Measurements from ENCODE around the gene ISG20.

Gene ISG20

DNA sequence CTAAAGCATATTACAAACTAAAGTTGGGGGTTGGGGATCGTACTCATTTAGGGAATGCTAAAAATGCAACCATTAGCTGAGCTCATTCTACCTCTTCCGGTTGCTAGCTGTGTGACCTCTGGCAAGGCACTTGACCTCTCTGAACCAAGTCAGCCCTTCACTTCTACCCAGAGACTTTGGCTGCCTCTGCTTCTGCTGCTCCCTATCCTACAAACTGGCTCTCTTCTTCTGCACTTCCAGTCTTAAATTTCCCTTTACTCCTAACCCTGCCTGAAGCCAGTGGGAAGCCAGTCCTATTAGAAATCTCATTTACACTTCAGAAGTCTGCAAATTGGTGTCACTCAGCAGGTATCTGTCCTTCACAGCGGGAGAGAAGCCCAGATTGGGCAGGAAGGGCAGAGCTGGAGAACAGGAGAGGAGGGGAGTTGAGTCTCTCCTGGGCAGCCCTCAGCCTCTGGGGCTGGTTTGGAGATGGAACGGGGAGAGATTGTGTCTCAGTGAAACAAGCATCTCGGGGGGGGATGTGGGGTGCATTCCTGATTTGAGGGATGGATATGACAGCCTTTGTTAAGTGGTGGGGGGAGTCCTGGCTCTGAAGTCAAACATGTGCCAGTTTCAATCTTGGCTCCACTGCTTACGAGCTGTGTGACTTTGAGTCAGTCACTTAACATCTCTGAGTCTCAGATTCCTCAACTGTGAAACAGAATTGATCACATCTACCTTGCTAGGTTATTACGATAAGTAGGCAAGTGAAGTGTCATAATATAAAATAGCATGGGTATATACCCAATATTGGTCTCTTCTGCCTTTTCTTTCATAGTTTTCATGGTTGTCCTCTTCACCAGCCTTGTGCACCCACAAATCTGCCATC, 25.5 kb upstream of the ISG20 start:
- no peak overlapping the region for H3K4me3 Mint-ChIP-seq
- no peak for ATAC-seq
- peaks cover 57% of the 10 kb centered on the region for H3K27me3 Mint-ChIP-seq
- no peak overlapping the region for H3K27ac Mint-ChIP-seq
- H3K4me1 Mint-ChIP-seq = peaks cover 9% of the 10 kb centered on the region
- no peaks in the 10 kb centered on the region for H3K9me3 Mint-ChIP-seq
- H3K36me3 Mint-ChIP-seq = no peaks in the 10 kb centered on the region

DNA sequence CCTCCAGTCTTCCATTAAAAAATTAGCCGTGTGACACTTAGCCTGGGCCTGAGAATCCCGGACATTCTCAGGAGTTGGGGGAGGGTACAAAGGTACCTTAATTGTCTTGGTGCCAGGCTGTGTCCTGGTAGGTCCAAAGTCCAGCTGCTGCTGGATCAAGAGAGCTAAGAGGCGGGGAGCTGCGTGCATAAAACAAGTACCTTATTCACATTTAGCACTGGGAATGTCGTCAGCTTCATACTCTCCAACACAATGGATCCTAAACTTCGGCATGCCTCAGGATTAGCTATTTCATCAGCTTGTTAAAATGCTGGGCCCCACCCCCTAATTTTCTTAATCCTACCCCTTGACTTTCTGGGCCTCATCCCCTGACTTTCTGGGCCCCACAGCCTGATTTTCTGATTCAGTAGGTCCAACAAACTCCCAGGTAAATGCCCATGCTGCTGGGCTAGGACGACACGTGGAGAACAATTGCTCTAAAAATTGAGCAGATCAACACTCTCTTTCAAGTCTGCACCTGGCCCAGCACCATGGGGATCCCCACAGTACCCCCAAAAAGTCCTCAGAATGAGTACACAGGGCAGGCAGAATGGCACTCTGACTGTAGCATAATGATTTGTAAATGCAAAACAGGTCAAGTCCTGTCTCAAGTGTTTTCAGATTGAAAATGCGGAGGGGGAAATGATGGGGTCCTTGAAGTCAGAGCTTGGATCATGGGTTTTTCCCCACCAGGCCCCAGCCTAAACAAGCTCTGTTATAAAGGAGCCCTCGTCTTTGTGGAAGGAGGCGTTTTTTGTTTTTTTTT, 23.3 kb upstream of the ISG20 start:
- Mint-ChIP-seq H3K27ac (peak overlapping the region; percentile 68), H3K4me1 (peaks cover 12% of the 10 kb centered on the region), H3K4me3 (no peak overlapping the region), H3K27me3 (peaks cover 59% of the 10 kb centered on the region), H3K36me3 (no peaks in the 10 kb centered on the region), H3K9me3 (no peaks in the 10 kb centered on the region)
- ATAC-seq = peak; percentile 87

DNA sequence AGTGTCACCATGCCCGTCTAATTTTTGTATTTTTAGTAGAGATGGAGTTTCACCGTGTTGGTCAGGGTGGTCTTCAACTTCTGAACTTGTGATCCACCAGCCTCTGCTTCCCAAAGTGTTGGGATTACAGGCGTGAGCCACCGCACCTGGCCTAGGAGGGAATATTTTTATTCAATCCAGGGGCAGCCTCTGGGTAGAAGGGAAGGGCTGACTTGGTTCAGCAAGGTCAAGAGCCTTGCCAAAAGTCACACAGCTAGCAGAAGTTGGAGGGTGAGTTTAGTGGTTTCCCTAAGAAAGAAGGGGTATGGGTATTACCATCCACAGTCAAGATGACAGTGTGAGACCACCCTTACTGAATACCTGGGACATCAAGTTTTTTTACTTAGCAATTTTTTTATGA, 22.6 kb upstream of the ISG20 start:
- no peak for ATAC-seq
- Mint-ChIP-seq H3K4me1 (peaks cover 17% of the 10 kb centered on the region), H3K27me3 (peaks cover 52% of the 10 kb centered on the region), H3K36me3 (no peaks in the 10 kb centered on the region), H3K9me3 (no peaks in the 10 kb centered on the region), H3K27ac (peak overlapping the region; percentile 68), H3K4me3 (no peak overlapping the region)

DNA sequence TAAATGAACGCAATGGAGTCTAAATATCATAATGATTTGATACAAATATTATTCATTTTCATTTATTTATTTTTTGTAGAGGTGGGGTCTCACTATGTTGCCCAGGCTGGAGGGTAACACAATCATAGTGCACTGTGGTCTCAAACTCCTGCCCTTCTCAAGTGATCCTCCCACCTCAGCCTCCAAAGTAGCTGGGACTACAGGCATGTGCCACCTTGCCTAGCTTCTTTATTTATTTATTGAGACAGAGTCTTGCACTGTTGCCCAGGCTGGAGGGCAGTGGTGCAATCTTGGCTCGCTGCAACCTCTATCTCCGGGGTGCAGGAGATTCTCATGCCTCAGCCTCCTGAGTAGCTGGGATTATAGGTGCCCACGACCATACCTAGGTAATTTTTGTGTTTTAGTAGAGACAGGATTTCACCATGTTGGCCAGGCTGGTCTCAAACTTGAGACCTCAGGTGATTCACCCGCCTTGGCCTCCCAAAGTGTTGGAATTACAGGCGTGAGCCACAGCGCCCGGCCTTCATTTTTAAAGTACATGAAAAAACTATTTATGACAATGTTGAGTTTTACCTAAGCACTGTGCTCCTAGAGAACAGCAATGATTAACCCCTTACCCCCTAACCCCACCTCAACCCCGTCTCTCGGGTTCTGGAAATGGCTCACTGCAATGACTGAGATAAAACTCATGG, 21.6 kb upstream of the ISG20 start:
- H3K9me3 Mint-ChIP-seq = no peaks in the 10 kb centered on the region
- H3K4me1 Mint-ChIP-seq = peaks cover 24% of the 10 kb centered on the region
- ATAC-seq = no peak
- no peak overlapping the region for H3K27ac Mint-ChIP-seq
- peaks cover 6% of the 10 kb centered on the region for H3K36me3 Mint-ChIP-seq
- peaks cover 42% of the 10 kb centered on the region for H3K27me3 Mint-ChIP-seq
- no peak overlapping the region for H3K4me3 Mint-ChIP-seq

DNA sequence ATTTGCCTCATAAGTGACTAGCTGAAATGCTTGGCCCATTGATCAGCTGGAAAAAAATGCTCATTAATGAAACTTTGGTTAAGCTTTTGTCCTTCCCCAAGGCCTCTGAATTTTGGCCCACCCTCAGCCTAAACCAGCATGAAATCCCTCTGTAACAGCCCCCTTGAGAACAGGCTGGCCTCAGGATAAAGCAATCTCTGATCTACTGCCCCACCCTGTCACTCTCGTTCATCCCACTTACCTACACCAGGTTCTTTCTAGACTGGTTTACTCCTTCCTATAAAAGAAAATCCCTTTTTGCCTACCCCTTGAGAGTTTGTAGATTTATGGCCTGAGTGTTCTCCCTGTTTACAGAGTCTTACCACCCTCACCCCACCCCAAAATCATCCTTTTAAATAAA, 21.0 kb upstream of the ISG20 start:
- peaks cover 30% of the 10 kb centered on the region for H3K4me1 Mint-ChIP-seq
- H3K27me3 Mint-ChIP-seq = peaks cover 36% of the 10 kb centered on the region
- H3K9me3 Mint-ChIP-seq = no peaks in the 10 kb centered on the region
- no peak overlapping the region for H3K4me3 Mint-ChIP-seq
- peaks cover 6% of the 10 kb centered on the region for H3K36me3 Mint-ChIP-seq
- no peak for ATAC-seq
- no peak overlapping the region for H3K27ac Mint-ChIP-seq

DNA sequence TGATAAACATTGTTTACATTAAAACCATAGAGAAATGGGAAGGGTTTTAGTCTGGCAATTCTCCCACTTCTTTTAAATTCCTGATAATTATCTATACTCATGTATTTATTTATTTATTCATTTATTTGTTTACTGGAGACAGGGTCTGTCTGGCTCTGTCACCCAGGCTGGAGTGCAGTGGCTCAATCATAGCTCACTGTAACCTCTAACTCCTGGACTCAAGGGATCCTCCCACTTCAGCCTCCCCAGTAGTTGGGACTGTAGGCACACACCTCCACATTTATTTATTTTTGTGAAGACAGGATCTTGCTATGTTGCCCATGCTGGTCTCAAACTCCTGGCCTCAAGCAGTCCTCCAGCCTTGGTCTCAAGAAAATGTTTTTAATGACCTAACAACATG, 20.1 kb upstream of the ISG20 start:
- peaks cover 7% of the 10 kb centered on the region for H3K36me3 Mint-ChIP-seq
- H3K4me3 Mint-ChIP-seq = no peak overlapping the region
- H3K27ac Mint-ChIP-seq = no peak overlapping the region
- ATAC-seq = no peak
- H3K27me3 Mint-ChIP-seq = peaks cover 27% of the 10 kb centered on the region
- no peaks in the 10 kb centered on the region for H3K9me3 Mint-ChIP-seq
- peaks cover 39% of the 10 kb centered on the region for H3K4me1 Mint-ChIP-seq

DNA sequence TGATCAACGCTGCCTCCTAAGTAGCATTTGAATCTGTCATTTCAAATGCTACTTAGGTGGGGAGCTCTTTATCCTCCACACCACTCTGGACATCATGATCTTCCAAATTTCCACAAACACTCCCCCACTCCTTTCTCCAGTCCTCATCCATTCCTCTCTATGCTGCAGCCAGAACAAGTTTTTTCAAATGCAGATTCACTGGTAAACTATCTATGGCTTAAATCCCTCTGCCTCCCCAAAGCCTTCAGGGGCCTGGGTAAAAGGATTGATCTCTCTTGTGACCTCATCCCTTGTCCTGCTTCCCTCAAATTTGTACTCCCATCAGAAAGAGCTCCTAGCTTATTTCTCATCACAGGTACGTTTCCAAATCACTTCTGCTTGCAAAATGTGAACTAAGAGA, 19.0 kb upstream of the ISG20 start:
- H3K4me3 Mint-ChIP-seq = no peak overlapping the region
- no peaks in the 10 kb centered on the region for H3K9me3 Mint-ChIP-seq
- H3K36me3 Mint-ChIP-seq = peaks cover 15% of the 10 kb centered on the region
- no peak overlapping the region for H3K27ac Mint-ChIP-seq
- H3K4me1 Mint-ChIP-seq = peaks cover 50% of the 10 kb centered on the region
- no peak for ATAC-seq
- peaks cover 16% of the 10 kb centered on the region for H3K27me3 Mint-ChIP-seq

DNA sequence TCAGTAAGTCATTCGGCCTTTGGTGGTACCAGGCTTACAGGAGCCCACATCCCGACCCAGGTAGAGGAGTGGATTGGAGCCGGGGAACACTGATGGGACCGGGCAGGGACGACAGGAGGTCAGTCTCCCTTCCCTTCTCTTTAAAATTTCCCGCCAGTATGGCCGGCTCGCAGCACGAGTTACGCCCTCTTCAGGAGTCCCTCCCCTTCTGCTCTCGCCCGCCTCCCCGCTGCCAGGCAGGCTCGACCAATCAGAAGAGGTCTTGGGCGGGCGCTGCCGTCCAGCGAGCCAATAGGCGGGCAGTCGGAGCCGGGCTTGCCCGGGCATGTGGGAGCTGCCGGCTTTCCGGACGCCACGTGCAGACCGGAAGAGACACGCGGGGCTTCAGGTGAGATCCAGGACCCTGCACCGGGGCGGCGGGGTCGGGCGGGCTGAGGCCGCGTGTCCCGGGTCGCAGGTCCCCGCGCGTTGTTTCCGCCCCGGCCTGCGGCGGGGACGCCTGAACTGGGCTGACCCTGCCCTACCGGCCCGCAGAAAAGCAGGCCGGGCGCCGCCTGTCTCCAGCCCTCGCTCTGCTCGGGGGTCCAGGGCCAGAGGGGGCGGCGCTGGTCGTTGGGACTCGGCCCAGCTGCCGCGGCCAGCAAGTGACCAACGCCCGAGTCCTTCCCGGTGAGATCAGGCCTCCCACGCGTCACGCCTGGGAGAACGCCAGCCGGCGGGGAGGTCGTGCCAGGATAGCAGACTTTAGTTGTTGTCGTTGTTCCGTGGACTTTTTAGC, 17.6 kb upstream of the ISG20 start, which contains the start of gene AEN:
AEN (plus strand) TSS at position 346 of the 778 bp plus-strand sequence. CDS start 4,870 bp downstream, outside the sequence.
- Mint-ChIP-seq H3K36me3 (peaks cover 15% of the 10 kb centered on the region), H3K4me1 (peaks cover 46% of the 10 kb centered on the region)
- ATAC-seq = peak; percentile 96

DNA sequence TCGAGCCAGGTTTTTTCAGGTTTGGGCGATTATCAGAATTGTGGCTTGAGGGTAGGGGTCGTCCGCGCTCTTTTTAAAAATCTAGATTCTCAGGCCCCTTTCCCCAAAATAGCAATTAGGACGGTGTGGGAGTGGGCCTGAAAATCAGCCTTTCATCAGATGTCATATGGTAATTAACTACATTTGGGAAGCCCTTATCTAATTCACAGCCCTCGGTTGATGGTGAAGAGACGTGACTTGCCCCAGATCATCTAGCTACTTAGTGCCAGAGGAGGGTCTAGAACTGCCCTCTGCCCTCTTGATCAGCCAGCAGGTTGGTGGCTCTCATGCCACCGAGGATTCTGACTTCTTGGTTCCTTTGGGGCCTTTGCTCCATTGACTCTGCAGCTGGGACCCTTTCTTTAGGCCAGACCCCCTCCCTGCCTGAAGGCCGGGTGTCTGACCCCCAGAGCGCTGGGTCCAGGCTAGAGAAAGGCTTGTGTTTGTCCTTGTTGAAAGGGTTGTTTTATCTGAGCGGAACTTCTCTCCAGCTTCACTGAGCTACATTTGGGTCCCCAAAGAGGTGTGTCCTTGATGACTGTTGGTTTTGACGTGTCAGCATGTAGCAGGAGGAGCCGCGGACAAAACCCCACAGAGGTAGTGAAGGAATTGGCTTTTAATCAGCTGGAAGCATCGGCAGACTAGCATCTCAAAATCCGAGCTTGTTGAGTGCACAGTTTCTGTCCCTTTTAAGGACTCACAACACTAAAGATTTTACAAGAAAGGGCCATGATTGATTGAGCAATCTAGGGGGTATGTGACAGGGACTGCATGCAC, 16.8 kb upstream of the ISG20 start:
- H3K4me3 Mint-ChIP-seq = peak overlapping the region; percentile 88
- H3K27me3 Mint-ChIP-seq = peaks cover 14% of the 10 kb centered on the region
- peak overlapping the region; percentile 93 for H3K27ac Mint-ChIP-seq
- peaks cover 15% of the 10 kb centered on the region for H3K36me3 Mint-ChIP-seq
- peak; percentile 57 for ATAC-seq
- H3K9me3 Mint-ChIP-seq = no peaks in the 10 kb centered on the region
- peaks cover 50% of the 10 kb centered on the region for H3K4me1 Mint-ChIP-seq

More for the DNA sequence above, 17.6 kb upstream of the ISG20 start, which contains the start of gene AEN:
- Mint-ChIP-seq H3K27ac (peak within 1 kb of the TSS; percentile 93), H3K9me3 (no peaks in the 10 kb centered on the region), H3K4me3 (peak within 1 kb of the TSS; percentile 88), H3K27me3 (peaks cover 14% of the 10 kb centered on the region)

DNA sequence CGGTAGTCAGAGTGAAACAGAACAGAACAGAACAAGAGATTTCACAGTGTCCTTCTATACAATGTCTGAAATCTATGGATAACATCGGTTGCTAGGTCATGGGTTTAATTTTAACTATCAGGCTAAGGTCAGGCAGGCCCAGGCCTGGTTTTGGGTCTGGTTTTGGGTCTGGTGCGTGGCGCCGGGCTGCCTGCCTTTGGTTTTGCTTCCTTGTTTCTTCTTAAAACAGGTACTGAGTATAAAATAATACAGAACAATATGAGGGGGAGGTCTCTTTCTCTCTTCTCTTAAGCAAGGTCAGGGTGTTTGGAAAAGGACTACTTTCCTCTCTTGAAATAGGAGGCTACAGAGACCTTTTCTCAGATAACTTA, 16.2 kb upstream of the ISG20 start:
- ATAC-seq = peak; percentile 29
- no peaks in the 10 kb centered on the region for H3K9me3 Mint-ChIP-seq
- peaks cover 55% of the 10 kb centered on the region for H3K4me1 Mint-ChIP-seq
- H3K27me3 Mint-ChIP-seq = peaks cover 14% of the 10 kb centered on the region
- H3K4me3 Mint-ChIP-seq = peak overlapping the region; percentile 88
- peaks cover 20% of the 10 kb centered on the region for H3K36me3 Mint-ChIP-seq
- peak overlapping the region; percentile 93 for H3K27ac Mint-ChIP-seq

DNA sequence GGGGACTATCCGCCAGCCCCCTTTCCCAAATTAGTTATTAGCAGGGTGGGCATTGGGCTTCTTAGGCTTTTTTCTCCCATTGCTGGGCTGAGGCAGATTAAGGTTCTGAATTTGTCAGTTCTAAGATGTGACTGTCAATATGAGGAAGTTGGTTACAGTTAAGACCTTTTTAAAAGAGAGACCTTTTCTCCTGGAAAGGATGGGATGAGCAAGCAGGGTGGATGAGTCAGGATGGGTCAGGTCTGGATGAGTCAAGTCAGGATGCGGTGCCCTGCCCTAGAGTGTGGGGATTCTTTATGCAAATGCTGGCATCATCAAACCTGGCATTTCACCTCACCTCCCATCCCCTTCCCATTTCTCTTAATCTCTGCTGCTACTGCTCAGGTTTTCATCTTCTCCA, 15.8 kb upstream of the ISG20 start:
- peaks cover 60% of the 10 kb centered on the region for H3K4me1 Mint-ChIP-seq
- H3K4me3 Mint-ChIP-seq = peak overlapping the region; percentile 88
- H3K27me3 Mint-ChIP-seq = peaks cover 14% of the 10 kb centered on the region
- no peaks in the 10 kb centered on the region for H3K9me3 Mint-ChIP-seq
- H3K27ac Mint-ChIP-seq = peak overlapping the region; percentile 93
- ATAC-seq = peak; percentile 63
- peaks cover 25% of the 10 kb centered on the region for H3K36me3 Mint-ChIP-seq

DNA sequence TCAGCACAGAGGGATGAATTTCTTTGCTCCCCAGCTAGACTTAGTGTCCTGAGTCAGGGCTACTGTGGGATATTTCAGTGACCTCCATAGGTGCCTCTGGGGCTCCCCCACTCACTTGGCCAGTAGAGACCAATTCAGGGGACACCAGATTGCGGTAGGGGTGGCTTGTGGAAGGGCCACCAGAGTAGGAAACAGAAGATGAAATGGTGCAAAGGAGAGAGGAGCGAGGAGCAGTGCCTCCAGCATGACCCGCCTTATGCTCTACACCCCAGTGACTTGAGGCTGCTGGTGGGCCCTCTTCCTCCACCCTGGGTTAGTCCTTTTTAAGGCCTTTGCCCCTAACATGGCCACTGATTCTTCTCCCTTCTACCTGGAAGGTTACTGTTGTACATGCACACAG, 15.2 kb upstream of the ISG20 start:
- ATAC-seq = no peak
- H3K4me1 Mint-ChIP-seq = peaks cover 66% of the 10 kb centered on the region
- peak overlapping the region; percentile 88 for H3K4me3 Mint-ChIP-seq
- H3K27me3 Mint-ChIP-seq = peaks cover 14% of the 10 kb centered on the region
- H3K36me3 Mint-ChIP-seq = peaks cover 31% of the 10 kb centered on the region
- H3K9me3 Mint-ChIP-seq = no peaks in the 10 kb centered on the region
- peak overlapping the region; percentile 93 for H3K27ac Mint-ChIP-seq

DNA sequence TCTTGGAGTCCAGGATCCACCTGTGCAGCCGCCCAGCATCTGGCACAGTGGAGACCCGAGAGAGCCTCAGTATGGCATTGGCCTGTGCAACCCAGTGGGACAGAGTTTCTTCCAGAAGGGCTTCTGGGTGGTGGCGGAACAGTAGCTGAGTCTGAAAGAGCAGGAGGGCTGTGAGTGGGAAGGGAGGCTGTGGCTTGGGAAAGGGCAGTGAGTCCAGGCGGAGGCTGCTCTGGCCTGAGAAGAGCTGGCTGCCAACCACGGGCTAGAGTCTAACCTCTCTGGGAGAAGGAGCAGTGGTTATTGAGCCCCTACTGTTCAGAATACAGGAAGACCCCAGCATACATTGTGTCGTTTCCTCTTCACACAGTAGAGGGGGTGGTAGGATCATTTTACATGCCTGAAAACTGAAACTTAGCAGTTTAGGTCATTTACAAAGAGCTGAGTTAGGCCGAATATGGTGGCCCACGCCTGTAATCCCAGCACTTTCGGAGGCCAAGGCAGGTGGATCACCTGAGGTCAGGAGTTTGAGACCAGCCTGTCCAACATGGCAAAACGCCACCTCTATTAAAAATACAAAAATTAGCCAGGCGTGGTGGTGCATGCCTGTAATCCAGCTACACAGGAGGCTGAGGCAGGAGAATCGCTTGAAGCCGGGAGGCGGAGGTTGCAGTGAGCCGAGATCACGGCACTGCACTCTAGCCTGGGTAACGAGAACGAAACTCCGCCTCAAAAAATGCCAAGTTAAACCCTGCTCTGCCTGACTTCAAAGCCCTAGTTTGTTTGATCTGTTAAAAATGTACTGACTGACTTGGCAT, 14.5 kb upstream of the ISG20 start:
- Mint-ChIP-seq H3K4me3 (peak overlapping the region; percentile 88), H3K4me1 (peaks cover 73% of the 10 kb centered on the region), H3K9me3 (no peaks in the 10 kb centered on the region), H3K27me3 (peaks cover 10% of the 10 kb centered on the region), H3K27ac (peak overlapping the region; percentile 93), H3K36me3 (peaks cover 38% of the 10 kb centered on the region)
- no peak for ATAC-seq
